Measurements from ENCODE around the gene VAMP2. TPM values are rescaled to one million over a fixed set of nuclear protein-coding genes. Genes with fewer than 3 reads are reported as not detected.

The VAMP2 gene
- total and polyA plus RNA-seq, 9 of the 15 experiments (the other 6 are each of a cell fraction or from before 2014, with no cell fraction given): 2.3 to 31.8 (median 6.0) TPM

- Histone ChIP-seq H4K20me1 (replicated peaks; ENCODE audit: control insufficient read depth, insufficient read depth, low read length) (no peaks in the 10 kb centered on the region), H3K79me2 (ENCODE audit: control insufficient read depth, insufficient read depth, low read length) (peaks cover 2% of the 10 kb centered on the region), H3K9me1 (ENCODE audit: control insufficient read depth, insufficient read depth, low read length) (no peaks in the 10 kb centered on the region), H3K27me3 (ENCODE audit: control insufficient read depth in 2 of 2, insufficient read depth in 2 of 2, low read length in 2 of 2) (no peaks in the 10 kb centered on the region), H3K9ac (ENCODE audit: insufficient read depth in 1 of 2, low read depth in 2 of 2, low read length in 2 of 2) (no peak overlapping the region), H3K9me3 (replicated peaks; ENCODE audit: control insufficient read depth, insufficient read depth, low read depth, low read length) (no peaks in the 10 kb centered on the region), H3K4me2 (ENCODE audit: insufficient read depth, low read length) (no peak overlapping the region), H3K4me3 (no peak overlapping the region), H3K27ac (ENCODE audit: extremely low read depth, low read depth, low read length) (no peak overlapping the region), H3K4me1 (replicated peaks in 1 of 2; ENCODE audit: control insufficient read depth in 2 of 2, insufficient read depth in 2 of 2, low read length in 2 of 2) (peaks cover 17 to 45% of the 10 kb centered on the region in 2 experiments), H2AFZ (ENCODE audit: low read depth, low read length) (no peak overlapping the region), H3K36me3 (ENCODE audit: control insufficient read depth, insufficient read depth, low read length) (no peaks in the 10 kb centered on the region)
- no TSS peak for BruUV-seq (replicated peaks)
- FAIRE-seq (no peak), ATAC-seq (no peak), DNase-seq (ENCODE audit: extremely low read depth in 1 of 4, low spot score in 3 of 4) (no peak)
- ChIA-PET POLR2A (interaction anchor here (1.2 kb wide), 1 partner anchor 9 kb away, joined by 4 read pairs; no protein-coding TSS in a partner anchor), CTCF (ENCODE audit: low intra/inter-chr PET ratio) (no interaction called here)
- 33% methylated on average over 3 of the region's 3 CpGs for WGBS (ENCODE audit: insufficient coverage, low coverage, missing lambda C conversion rate)
- intact Hi-C loops (cut with micrococcal nuclease) (no loop called here), in situ Hi-C loops (cut with MboI) (no loop called here)
- TF ChIP-seq ELF2 (CRISPR knock-in tag; IDR thresholded peaks at IDR 0.05) (no peak), NELFE (IDR thresholded peaks at IDR 0.05; ENCODE audit: insufficient read depth, insufficient read length) (no peak), ZNF561 (CRISPR knock-in tag; conservative IDR thresholded peaks at IDR 0.05) (no peak), RBM22 (IDR thresholded peaks at IDR 0.05; ENCODE audit: low read depth, low read length, poor library complexity, severe bottlenecking) (no peak), ZKSCAN1 (IDR thresholded peaks at IDR 0.05; ENCODE audit: low read depth, low read length) (no peak), HES1 (IDR thresholded peaks at IDR 0.05; ENCODE audit: low read depth) (no peak), MEIS2 (IDR thresholded peaks at IDR 0.05; ENCODE audit: partially characterized antibody) (no peak), TCFL5 (CRISPR knock-in tag; conservative IDR thresholded peaks at IDR 0.05) (no peak), SP2 (IDR thresholded peaks at IDR 0.05; ENCODE audit: extremely low read depth, low read depth, low read length, poor library complexity, severe bottlenecking) (no peak), TAF15 (IDR thresholded peaks at IDR 0.05; ENCODE audit: low read depth, low read length) (no peak), ZNF146 (CRISPR knock-in tag; IDR thresholded peaks at IDR 0.05; ENCODE audit: unreplicated experiment) (no peak), NFIX (CRISPR knock-in tag; IDR thresholded peaks at IDR 0.05; ENCODE audit: low read depth) (no peak), NCOA4 (IDR thresholded peaks at IDR 0.05; ENCODE audit: partially characterized antibody) (no peak), MYC (IDR thresholded peaks at IDR 0.05; ENCODE audit: low read depth, low read length) (no peak), MYC (CRISPR knock-in tag; IDR thresholded peaks at IDR 0.05; ENCODE audit: borderline replicate concordance, low read depth) (no peak), SIX5 (IDR thresholded peaks at IDR 0.05; ENCODE audit: borderline replicate concordance in 1 of 2, insufficient read depth in 1 of 2, low read depth in 1 of 2, low read length in 2 of 2) (no peak), ZC3H4 (CRISPR knock-in tag; IDR thresholded peaks at IDR 0.05; ENCODE audit: borderline replicate concordance) (no peak), CHD1 (IDR thresholded peaks at IDR 0.05; ENCODE audit: low read length) (no peak)
- TF ChIP-seq, protein P1, sequence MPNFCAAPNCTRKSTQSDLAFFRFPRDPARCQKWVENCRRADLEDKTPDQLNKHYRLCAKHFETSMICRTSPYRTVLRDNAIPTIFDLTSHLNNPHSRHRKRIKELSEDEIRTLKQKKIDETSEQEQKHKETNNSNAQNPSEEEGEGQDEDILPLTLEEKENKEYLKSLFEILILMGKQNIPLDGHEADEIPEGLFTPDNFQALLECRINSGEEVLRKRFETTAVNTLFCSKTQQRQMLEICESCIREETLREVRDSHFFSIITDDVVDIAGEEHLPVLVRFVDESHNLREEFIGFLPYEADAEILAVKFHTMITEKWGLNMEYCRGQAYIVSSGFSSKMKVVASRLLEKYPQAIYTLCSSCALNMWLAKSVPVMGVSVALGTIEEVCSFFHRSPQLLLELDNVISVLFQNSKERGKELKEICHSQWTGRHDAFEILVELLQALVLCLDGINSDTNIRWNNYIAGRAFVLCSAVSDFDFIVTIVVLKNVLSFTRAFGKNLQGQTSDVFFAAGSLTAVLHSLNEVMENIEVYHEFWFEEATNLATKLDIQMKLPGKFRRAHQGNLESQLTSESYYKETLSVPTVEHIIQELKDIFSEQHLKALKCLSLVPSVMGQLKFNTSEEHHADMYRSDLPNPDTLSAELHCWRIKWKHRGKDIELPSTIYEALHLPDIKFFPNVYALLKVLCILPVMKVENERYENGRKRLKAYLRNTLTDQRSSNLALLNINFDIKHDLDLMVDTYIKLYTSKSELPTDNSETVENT (CRISPR knock-in tag; IDR thresholded peaks at IDR 0.05): no peak
These were observed 4.8 kb upstream of the VAMP2 start for GRCh38 chr17:8167526-8167925.
